Activated effector memory CD4-positive, alpha-beta T cell treated with anti-CD3 and anti-CD28 coated beads, Interleukin-2, amount 50 U/mL, for 16 hours (primary cell): ENCODE data around the gene LPIN1.

Experiments
- DNase-seq: peaks from one replicate; pipeline ENCODE4 v3.0.0-alpha.2; 2020

Gene LPIN1

GRCh38 chr2:11765501-11765900 lies 19.1 kb downstream of the LPIN1 start:
- peak; percentile 46 for DNase-seq

GRCh38 chr2:11766016-11766415 lies 19.6 kb downstream of the LPIN1 start:
- DNase-seq = peak; percentile 45

- DNase-seq = peak; percentile 60
These were observed 21.3 kb downstream of the LPIN1 start for GRCh38 chr2:11767779-11768178.

GRCh38 chr2:11768946-11769345 lies 22.5 kb downstream of the LPIN1 start:
- DNase-seq = no peak

GRCh38 chr2:11769516-11769915 lies 23.1 kb downstream of the LPIN1 start:
- DNase-seq = no peak

DNA sequence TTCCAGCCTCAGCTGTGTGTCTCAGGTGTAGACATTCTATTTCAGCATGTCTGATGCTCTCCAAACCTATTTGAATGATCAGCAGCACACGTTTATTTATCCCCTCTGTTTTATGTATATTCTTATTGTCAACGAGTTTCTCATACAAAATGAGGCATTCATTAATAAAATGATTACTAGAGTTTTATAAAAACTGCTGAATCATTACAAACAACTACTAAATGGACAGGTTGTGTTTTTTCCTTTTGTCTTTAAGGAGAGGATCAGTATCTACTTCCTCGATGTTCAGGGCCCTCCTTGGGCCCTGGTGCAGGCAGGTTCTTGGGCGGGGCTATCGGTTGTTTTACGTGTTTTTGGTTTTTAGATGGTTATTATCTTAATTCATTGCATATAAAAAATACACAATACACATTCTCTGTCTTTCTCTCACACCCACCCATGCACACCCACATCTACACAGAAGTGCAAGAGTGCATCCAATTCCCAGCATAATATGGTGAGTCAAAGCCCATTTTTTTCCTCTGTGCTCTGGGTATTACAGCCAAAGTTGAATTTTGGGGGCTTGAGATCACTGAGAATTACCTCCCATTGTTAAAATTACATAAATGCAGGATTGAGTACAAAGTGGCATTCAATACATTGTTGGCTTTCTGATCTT lies 24.2 kb downstream of the LPIN1 start:
- peak; percentile 28 for DNase-seq

GRCh38 chr2:11771971-11772615 lies 25.7 kb downstream of the LPIN1 start:
- peak; percentile 55 for DNase-seq

DNA sequence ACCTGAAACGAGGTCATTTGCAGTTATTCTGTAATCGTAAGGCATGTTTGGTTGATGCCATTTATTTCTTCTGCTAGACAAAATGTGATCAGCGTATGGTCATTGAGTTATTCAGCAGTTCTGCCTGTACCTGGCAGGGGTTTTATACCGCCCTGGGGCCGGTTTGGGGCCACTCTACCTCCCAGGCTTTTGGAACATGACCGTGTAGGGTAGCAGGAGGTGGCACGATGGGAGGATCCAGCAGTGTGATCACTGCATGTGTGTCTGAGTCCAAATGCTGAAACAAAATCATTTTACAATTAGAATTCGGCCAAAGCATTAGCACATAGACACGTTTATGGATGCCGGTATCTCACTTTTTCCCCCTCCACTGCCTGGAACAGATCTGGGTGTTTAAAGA lies 26.7 kb downstream of the LPIN1 start:
- peak; percentile 37 for DNase-seq

GRCh38 chr2:11773747-11774525 lies 27.5 kb downstream of the LPIN1 start:
- DNase-seq = peak; percentile 14

- DNase-seq = peak; percentile 56
These were observed 28.2 kb downstream of the LPIN1 start for GRCh38 chr2:11774600-11774999.

DNA sequence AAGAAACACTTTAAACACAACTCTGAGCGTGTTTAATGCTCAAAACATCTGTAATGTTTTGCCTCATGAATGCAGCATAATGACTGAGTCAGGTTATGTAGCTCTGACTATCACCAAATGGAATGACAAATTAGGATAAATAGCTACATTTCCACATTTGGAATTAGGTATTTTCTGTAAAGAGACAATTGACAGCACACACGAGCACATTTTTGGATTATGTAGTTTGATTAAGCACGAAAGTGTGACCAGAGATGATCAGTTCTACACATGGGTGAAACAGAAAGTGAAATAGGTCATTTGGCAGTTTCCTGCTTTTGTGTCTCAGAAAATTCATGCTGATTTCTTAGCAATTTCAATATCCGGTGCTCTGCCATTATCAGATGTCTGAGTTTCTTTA lies 29.0 kb downstream of the LPIN1 start:
- DNase-seq = no peak

DNA sequence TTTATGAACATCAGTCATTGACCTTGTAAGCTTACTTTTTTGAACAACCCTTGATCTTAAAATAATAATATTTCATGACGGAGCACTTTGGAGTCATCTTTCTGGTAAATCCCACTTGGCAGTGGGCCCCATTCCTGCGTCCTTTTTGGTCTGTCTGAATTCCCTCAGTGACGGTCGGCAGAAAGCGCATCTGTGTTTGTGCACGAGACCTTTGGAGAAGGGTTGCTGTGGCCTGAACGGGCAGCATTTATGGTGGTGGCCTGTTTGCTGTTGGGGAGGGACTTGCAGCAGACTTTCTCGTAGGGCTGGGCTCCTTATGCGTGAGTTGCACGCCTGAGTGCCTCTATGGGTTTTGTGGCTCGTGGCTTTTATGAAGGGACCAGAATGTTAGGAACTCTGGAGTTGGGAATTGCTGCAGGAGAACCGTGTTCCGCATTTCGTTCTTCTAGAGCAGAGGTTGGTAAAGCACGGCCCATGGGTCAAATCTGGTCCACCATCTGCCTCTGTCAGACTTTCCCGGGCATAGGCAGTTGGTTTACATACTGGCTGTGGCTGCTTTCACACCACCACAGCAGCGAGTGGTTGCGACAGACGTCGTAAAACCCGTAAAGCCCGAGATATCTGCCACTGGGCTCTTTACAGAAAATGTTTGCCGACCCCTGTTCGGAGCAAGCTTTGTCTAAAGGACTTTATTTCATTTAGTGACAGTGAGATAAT lies 30.8 kb downstream of the LPIN1 start:
- DNase-seq = peak; percentile 60

DNA sequence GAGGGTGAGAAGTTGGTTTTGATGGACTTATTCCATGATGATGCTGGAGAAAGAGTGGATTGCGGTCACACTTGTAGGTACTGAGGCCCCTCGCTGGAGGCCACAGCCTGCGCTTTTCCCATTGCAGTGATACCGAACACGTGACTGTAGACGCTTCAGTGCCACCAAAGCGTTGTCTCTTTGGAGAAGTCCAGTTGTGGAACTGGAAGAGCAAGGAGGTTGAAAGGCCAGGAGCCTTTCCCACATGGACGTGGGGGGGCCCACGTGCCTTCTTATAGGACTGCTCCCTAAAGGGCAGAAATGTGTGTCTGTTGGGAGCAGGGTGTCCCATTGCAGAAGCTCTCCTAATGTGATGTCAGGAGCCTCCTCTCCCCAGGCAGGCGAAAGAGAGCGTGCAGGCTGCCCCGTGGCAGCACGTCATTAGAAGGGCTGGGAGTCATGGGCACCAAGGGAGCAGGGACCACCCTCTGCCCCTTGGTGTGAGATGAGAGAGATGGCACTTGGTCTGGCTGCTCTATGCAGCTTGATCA lies 31.5 kb downstream of the LPIN1 start:
- DNase-seq = peak; percentile 60

DNA sequence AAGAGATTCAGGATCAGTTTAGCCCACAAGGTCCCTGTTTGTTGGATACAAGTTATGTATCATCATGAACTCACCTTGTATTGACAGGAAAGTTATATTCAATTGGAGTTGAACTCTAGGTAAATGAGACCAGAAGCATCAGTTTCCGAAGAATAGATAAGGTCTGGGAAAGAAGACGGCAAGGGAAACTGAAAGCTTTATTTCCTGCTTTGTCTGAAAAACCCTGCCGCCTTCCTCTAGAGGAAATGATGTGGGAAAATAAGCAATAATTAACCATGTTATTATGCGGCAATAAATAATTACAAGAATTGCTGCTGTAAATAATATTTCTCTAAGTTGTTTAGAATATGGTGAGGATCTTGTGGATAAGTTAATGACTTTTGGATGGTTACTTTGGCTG lies 32.0 kb downstream of the LPIN1 start:
- no peak for DNase-seq

GRCh38 chr2:11778923-11779757 lies 32.7 kb downstream of the LPIN1 start:
- peak; percentile 95 for DNase-seq

DNA sequence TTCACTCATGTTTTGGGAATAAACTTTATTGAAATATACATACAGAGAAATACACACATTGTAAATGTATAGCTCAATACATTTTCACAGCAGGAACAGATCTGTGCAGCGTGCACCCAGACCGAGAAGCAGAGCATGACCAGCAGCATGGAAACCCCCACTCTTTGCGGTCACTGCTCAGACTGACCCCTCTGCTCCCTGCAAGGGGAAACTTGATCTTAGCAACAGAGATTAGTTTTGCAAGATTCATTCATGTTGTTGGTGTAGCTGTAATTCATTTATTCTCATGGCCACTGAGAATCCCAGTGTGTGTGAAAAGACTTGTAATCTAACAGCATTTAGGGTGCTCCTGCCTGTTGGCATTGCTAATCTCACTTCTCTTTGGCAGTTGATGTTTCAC lies 35.2 kb downstream of the LPIN1 start:
- no peak for DNase-seq

- no peak for DNase-seq
These were observed 37.8 kb downstream of the LPIN1 start for GRCh38 chr2:11784280-11784679.

DNA sequence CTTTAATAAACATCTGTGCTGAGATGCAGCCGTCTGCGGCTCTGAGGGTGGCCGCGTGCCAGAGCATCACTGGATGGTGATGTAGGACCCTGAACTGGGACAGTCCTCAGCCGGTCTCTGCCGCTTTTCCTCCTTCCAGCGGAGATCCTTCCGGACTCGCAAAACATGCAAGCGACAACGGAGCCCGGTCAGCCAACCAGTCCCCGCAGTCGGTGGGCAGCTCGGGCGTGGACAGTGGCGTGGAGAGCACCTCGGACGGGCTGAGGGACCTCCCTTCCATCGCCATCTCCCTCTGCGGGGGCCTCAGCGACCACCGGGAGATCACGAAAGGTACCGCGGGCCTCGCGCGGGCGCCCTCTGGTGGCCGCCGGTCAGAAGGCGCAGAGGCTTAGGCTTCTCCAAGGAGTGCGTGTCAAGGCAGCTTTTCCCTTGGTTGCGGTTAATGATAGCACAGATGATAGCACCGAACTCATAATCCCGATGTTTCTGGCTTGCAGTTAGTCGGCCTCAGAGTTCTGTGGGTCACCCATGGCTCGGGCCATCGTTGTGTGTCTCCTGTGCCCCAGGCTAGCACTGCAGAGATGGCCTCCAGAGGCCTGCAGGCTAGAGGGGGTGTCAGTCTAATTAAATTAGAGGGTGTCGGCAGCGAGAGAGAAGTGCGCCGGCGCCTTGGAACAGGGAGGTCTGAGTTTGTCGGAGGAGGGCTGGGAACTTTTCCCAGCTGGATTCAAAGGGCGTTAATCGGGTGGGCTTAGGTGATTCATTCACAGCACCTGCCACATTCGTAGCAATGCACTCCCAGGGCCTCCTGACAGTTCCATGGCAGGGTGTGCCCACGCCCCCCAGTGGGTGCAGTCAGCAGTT lies 38.5 kb downstream of the LPIN1 start:
- DNase-seq = peak; percentile 81

- no peak for DNase-seq
These were observed 39.1 kb downstream of the LPIN1 start for GRCh38 chr2:11785611-11785940.

- DNase-seq = no peak
These were observed 39.8 kb downstream of the LPIN1 start for GRCh38 chr2:11786191-11786590.

DNA sequence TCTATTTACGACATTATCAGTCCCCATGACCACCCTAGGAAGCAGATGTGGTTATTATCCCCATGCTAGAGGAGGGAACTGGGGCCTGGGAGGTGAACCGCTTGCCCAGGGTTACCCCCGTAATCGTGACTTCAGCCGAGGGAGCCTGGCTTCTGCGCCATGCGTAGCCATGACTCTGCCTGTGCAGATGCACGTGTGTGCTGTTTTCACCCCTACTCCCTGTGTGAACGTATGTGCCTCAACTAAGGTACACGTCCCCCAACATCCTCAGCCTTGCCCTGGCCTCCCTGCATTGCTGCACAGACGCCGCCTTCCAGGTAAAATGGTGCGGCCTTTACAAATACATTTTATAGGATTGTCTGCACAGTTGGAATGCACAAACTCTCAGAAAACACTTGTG lies 40.2 kb downstream of the LPIN1 start:
- DNase-seq = peak; percentile 5
